GM21447 (cell line): ENCODE data around the gene COMT.

ENCODE experiments used
- ATAC-seq: cut with Tn5 transposase; IDR thresholded peaks from one replicate; pipeline ENCODE4 v1.9.1; 2021; ENCODE audit not compliant: unreplicated experiment

Gene COMT

DNA sequence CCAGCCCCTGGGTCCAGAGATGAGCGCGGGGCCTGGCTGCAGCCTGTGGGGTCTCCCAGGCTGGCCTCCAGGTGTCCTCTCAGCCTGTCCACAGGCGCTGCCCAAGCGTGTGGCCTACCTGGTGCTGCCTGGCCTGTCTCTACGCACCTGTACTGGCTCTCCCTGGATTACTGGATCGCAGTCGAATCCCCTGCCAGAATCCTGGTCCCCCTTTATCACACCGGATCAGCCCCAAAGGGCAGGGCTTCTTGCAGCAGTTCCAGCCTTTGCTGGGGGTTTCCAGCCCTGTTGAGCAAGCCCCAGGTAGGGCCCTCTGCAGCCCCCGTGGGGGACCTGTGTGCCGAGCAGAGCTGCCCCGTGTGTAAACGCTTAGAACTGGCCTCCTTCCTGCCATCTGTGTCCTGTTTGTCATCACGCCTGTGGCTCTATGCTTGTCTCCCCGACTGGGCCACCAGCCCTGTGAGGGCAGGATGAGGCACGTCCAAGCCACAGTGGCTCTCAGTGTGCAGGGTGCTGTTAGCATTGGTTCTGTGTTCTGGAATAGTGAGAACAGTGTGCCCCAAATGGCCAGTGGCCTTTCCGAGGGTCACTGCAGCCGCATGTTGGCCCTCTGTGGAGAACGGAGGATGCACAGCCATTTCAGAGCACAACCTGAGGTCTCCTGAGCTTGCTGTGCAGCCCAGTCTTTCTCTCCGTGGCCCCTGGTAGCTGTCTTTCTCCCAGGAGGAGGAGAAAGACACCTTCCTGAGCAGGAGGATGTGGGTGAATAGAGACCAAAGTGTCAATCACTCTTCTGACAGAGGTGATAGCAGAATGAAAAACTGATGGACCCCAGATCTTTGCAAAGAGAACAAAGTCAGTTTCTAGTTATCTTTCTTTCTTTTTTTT is 13.9 kb downstream of the COMT start:
- no peak for ATAC-seq

- no peak for ATAC-seq
Measured at GRCh38 chr22:19957445-19957844, 15.9 kb downstream of the COMT start.

GRCh38 chr22:19958083-19959042 is 16.8 kb downstream of the COMT start:
- no peak for ATAC-seq

DNA sequence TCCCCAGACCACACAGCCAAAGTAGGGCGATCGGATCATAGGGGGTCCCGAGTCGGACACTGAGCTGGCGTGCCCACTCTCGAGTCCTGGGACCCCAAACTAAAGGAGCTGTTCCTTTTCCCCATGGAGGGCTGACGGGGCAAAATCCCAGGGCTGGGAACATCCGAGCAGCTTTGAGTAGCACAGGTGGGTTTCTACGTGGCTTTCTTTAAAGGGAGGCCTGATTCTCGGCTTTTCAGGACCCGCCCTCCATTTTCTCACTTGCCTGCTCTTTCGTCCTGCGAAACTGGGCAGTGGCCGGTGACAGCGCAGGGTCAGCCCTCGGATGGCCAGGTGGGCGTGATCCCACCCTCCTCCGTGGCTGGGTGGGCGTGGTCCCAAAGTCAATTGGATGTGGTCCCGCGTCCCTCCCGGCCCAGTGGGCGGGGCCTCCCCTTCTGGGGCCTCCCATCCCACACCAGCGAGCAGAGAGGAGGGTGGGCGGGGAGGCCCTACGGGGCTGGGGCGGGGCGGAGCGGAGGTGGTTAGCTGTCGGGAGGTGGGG is 17.5 kb downstream of the COMT start:
- no peak for ATAC-seq

DNA sequence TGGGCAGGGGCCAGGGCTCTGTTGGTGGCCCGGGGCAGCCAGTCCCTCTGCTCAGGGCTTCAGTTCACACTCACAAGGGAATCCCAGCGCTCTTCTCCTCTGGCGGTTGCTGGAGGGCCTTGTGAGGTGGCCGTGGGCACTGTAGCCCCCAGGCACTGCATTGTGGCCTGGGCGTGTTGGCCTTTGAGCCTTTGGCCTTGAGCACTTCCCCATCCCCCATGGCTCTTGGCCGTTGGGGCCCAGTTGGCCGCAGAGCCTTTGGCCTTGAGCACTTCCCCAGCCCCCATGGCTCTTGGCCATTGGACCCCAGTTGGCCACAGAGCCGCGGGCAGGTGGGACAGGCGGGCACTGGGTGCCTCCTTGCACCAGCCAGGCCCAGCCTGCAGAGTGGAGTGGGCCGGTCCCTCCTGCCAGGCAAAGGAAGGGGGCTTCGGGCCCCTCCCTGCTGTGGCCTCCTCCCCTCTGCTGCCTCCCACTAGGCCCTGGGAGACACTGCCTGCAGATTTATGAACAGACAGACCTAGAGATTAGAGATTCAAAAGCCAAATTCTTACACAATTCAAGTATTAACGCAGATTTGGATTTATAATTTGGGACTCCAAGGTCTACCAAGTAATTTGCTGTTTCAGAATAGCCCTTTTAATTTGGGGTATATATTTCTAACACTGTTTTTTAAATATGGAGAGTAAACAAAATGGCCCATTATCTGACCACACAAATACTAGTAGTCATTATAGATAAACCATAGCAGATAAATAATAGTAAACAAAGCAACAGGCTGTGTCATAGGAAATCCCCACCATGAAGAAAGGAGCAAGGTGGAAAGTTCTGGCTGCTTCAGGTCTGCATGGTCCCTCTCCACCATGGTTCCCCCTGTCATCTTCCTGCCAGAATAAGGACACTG is 18.3 kb downstream of the COMT start:
- no peak for ATAC-seq

DNA sequence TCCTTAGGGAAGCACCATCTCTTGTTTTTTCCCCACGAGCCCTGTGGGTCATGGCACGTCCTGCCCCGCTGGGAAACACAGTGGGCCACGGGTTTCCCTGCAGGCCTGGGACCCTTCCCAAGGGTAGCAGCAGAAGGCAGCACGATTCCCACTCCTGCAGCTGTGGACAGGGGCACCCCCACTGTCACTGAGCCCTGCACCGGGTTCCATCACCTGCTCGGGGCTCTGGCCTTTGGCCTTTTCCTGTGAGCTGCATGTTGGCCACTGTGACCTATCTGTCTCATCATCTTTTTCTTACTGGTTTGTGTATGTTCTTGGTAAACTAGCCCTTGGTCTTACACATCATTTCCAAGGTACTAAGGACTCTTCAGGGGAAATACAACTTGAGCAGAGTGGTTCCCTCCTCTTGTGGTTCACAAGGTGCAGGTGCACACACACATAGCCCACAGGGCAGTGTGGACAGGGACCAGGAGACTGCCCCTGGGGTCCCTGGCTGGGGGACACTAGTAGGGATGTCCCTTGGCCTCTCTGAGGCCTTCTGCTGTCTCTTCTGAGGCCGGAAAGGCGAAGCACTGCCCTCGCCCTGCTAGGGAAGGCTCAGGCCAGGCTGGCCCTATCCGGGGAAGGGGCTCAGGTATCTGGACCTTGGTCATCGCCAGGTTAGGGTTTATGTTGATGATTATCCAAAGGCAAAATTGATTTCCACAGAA is 19.1 kb downstream of the COMT start:
- ATAC-seq = no peak

DNA sequence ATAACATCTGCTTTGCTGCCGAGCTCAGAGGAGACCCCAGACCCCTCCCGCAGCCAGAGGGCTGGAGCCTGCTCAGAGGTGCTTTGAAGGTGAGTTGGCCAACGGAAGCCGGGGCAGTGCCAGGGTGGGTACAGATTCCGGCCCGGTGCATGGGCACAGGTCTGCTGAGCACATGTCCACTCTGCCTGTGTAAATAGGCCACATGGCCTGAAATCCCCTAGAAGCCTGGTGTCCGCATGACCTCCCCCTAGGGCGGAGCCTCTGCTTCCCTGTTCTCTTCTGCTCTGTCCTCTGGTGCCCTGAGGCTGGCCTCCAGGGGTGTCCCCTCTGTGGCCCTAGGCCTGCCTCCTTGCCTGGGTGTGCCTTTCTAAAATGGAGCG is 19.6 kb downstream of the COMT start:
- no peak for ATAC-seq

- ATAC-seq = no peak
Measured at GRCh38 chr22:19961868-19962245, 20.3 kb downstream of the COMT start.

DNA sequence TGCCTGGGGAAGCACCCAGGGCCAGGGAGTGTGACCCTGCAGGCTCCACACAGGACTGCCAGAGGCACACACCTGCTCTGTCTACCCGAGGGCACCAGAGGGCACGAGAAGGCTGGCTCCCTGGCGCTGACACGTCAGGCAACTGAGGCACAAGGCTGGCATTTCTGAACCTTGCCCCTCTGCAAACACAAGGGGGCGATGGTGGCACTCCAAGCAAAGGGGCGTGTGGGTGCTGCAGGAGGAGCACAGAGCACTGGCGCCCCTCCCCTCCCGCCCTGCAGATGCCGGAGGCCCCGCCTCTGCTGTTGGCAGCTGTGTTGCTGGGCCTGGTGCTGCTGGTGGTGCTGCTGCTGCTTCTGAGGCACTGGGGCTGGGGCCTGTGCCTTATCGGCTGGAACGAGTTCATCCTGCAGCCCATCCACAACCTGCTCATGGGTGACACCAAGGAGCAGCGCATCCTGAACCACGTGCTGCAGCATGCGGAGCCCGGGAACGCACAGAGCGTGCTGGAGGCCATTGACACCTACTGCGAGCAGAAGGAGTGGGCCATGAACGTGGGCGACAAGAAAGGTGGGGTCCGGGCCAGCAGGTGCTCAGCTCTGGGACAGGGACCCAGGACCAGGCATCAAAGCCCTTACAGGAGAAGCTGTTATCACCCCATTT is 20.8 kb downstream of the COMT start:
- ATAC-seq = no peak

GRCh38 chr22:19962909-19963806 is 21.6 kb downstream of the COMT start:
- no peak for ATAC-seq

DNA sequence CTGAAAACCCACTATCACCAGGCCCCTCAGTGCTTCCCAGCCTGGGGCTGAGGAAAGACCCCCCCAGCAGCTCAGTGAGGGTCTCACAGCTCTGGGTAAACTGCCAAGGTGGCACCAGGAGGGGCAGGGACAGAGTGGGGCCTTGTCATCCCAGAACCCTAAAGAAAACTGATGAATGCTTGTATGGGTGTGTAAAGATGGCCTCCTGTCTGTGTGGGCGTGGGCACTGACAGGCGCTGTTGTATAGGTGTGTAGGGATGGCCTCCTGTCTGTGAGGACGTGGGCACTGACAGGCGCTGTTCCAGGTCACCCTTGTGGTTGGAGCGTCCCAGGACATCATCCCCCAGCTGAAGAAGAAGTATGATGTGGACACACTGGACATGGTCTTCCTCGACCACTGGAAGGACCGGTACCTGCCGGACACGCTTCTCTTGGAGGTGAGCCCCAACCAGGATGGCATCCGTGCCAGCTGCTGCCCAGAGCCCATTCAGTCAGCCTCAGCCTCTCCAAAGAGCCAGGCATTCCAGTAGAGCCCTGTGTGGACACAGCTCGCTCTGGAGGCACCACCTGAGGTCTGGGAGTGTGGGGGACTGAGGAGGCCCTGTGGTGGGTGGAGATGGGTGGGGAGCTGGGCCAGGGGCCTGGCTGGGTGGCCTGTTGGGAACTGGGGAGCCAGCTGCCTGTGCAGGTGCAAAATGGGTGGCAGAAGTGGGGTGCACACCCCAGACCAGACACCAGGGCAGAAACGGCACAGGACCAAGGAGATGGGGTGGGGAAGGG is 22.5 kb downstream of the COMT start:
- ATAC-seq = no peak

- ATAC-seq = no peak
Measured at GRCh38 chr22:19964701-19965386, 23.3 kb downstream of the COMT start.

DNA sequence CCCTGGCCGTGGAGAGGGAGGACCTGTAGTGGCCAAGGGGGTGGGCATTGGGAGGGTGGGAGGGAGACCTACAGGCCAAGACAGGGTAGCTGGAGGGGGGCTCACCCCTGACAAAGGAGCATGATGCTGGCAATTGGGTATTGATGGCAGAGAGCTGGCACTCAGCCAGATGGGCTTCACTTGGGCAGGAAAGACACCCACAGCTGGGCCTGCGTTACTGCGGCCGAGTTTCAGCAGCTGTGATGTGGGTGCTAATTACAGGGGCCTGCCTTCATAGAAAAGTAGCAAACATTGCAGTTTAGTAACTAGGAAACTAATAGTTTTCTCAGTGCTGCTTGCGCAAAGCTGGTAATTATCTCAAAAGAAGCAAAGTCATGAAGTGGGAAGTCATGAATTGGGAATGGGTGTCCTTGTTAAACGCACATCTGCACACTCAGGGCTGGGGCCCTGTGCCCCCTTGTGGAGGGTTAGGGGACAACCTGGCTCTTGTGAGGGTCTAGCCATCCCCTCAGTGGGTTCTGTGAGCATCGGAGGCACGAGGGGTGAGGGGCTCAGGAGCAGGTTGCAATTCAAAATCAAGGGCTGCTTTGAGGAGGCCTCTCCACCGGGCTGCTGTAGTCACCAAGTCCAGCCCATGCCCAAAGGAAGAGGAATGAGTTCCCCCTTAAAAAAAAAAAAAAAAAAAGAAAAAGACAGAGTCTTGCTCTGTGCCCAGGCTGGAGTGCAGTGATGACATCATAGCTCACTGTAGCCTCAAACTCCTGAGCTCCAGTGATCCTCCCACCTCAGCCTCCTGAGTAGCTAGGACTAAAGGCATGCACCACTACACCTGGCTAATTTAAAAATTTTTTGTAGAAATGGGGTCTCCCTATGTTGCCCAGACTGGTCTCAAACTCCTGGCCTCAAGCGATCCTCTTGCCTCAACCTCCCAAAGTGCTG is 24.5 kb downstream of the COMT start:
- no peak for ATAC-seq

- no peak for ATAC-seq
Measured at GRCh38 chr22:19966908-19967750, 25.6 kb downstream of the COMT start.

GRCh38 chr22:19967850-19968449 is 26.4 kb downstream of the COMT start:
- no peak for ATAC-seq
